OCI-LY1 (cell line): ENCODE measurements around the gene TCF7.

ENCODE experiments used
- CTCF ChIP-seq: fragments of 200-600 bp; sonication (generic), shearing (Covaris generic); IDR thresholded peaks from 2 replicates; pipeline ENCODE4 v1.5.1; 2017; ENCODE audit warnings: mild to moderate bottlenecking, antibody characterized with exemption, low read length, moderate library complexity, mixed read lengths
- EZH2 ChIP-seq: fragments of 200-600 bp; sonication (generic), shearing (Covaris generic); IDR thresholded peaks from 2 replicates; pipeline ENCODE4 v1.8.0; 2017; ENCODE audit warnings: borderline replicate concordance, mixed run types, mild to moderate bottlenecking, antibody characterized with exemption, low read length, moderate library complexity, mixed read lengths

GRCh38 chr5:134073404-134073803 is 41.1 kb upstream of the TCF7 start:
- no peak for TF ChIP-seq CTCF
- no peak for TF ChIP-seq EZH2
